ENCODE results near the gene ZNF14. TPM values are rescaled to one million over a fixed set of nuclear protein-coding genes. Genes with fewer than 3 reads are reported as not detected.

ZNF14 gene
- total and polyA plus RNA-seq, 10 of the 15 experiments (the other 5 are each of a cell fraction or from before 2014, with no cell fraction given) = 2.5 to 7.2 (median 4.6) TPM

- RAD21 ChIA-PET (ENCODE audit: unreplicated experiment) = no interaction called here
- no peaks in the 10 kb centered on the region; the same call in 2 of the 3 replicates for H3K9me3 ChIP-seq (replicated peaks; ENCODE audit: control insufficient read depth, insufficient read depth, low read length)
- POLR2A ChIA-PET = no interaction called here
- in situ Hi-C loops (cut with MboI) = no loop called here
- CTCF ChIA-PET = interaction anchor here (0.6 kb wide), 1 partner anchor 223 kb away, joined by 4 read pairs; no protein-coding TSS in a partner anchor
- 63% methylated on average over 17 of the region's 17 CpGs for WGBS (ENCODE audit: insufficient coverage, insufficient replicate concordance, low lambda C conversion rate, missing lambda C conversion rate)
- no peak overlapping the region for H3K9ac ChIP-seq (ENCODE audit: control insufficient read depth, insufficient read depth, low read length)
- no peaks in the 10 kb centered on the region for H3K79me2 ChIP-seq (ENCODE audit: control insufficient read depth, insufficient read depth, low read length)
- no peaks in the 10 kb centered on the region for H3K4me1 ChIP-seq (ENCODE audit: control insufficient read depth, insufficient read depth, low read length)
- ATAC-seq (no peak), DNase-seq (ENCODE audit: low read depth, low spot score) (no peak), FAIRE-seq (no peak)
- H4K20me1 ChIP-seq (ENCODE audit: control insufficient read depth, insufficient read depth) = no peaks in the 10 kb centered on the region
- no TSS peak for BruUV-seq (replicated peaks)
- H3K4me3 ChIP-seq = no peak overlapping the region
- H3K27me3 ChIP-seq (replicated peaks in 1 of 2; ENCODE audit: control insufficient read depth in 2 of 2, insufficient read depth in 2 of 2, low read length in 1 of 2) = no peaks in the 10 kb centered on the region
- SMC1A ChIA-PET (ENCODE audit: uncharacterized antibody, unreplicated experiment) = no interaction called here
- no peak overlapping the region for H3K27ac ChIP-seq (ENCODE audit: control insufficient read depth, insufficient read depth)
- H3K36me3 ChIP-seq (ENCODE audit: control insufficient read depth in 2 of 2, insufficient read depth in 2 of 2, low read length in 1 of 2) = no peaks in the 10 kb centered on the region
- intact Hi-C loops (cut with micrococcal nuclease; ENCODE audit: unreplicated experiment) = no loop called here
- H3K4me2 ChIP-seq (ENCODE audit: control insufficient read depth, insufficient read depth) = no peak overlapping the region
- H2AFZ ChIP-seq (ENCODE audit: control insufficient read depth, low read depth, low read length) = no peak overlapping the region
- no peak for TF ChIP-seq RELA (IDR thresholded peaks at IDR 0.05; ENCODE audit: borderline replicate concordance, partially characterized antibody)
- TF ChIP-seq PAX5 (IDR thresholded peaks at IDR 0.05; ENCODE audit: borderline replicate concordance, low read depth, low read length) = no peak
- TF ChIP-seq POU2F2 (IDR thresholded peaks at IDR 0.05; ENCODE audit: borderline replicate concordance, low read depth, low read length) = no peak
- no peak for TF ChIP-seq SUPT20H (IDR thresholded peaks at IDR 0.05; ENCODE audit: borderline replicate concordance, control insufficient read depth, low read depth, low read length)
- TF ChIP-seq, protein P1, sequence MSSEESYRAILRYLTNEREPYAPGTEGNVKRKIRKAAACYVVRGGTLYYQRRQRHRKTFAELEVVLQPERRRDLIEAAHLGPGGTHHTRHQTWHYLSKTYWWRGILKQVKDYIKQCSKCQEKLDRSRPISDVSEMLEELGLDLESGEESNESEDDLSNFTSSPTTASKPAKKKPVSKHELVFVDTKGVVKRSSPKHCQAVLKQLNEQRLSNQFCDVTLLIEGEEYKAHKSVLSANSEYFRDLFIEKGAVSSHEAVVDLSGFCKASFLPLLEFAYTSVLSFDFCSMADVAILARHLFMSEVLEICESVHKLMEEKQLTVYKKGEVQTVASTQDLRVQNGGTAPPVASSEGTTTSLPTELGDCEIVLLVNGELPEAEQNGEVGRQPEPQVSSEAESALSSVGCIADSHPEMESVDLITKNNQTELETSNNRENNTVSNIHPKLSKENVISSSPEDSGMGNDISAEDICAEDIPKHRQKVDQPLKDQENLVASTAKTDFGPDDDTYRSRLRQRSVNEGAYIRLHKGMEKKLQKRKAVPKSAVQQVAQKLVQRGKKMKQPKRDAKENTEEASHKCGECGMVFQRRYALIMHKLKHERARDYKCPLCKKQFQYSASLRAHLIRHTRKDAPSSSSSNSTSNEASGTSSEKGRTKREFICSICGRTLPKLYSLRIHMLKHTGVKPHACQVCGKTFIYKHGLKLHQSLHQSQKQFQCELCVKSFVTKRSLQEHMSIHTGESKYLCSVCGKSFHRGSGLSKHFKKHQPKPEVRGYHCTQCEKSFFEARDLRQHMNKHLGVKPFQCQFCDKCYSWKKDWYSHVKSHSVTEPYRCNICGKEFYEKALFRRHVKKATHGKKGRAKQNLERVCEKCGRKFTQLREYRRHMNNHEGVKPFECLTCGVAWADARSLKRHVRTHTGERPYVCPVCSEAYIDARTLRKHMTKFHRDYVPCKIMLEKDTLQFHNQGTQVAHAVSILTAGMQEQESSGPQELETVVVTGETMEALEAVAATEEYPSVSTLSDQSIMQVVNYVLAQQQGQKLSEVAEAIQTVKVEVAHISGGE (CRISPR knock-in tag; IDR thresholded peaks at IDR 0.05) = no peak
- TF ChIP-seq, protein P2, sequence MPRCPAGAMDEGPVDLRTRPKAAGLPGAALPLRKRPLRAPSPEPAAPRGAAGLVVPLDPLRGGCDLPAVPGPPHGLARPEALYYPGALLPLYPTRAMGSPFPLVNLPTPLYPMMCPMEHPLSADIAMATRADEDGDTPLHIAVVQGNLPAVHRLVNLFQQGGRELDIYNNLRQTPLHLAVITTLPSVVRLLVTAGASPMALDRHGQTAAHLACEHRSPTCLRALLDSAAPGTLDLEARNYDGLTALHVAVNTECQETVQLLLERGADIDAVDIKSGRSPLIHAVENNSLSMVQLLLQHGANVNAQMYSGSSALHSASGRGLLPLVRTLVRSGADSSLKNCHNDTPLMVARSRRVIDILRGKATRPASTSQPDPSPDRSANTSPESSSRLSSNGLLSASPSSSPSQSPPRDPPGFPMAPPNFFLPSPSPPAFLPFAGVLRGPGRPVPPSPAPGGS (IDR thresholded peaks at IDR 0.05; ENCODE audit: borderline replicate concordance, insufficient read depth, low read depth, low read length, poor library complexity, severe bottlenecking) = no peak
- no peak for TF ChIP-seq TCF7 (IDR thresholded peaks at IDR 0.05; ENCODE audit: borderline replicate concordance)
- no peak for TF ChIP-seq BHLHE40 (IDR thresholded peaks at IDR 0.05; ENCODE audit: borderline replicate concordance in 1 of 2, low read depth in 2 of 2, low read length in 1 of 2)
- TF ChIP-seq E2F8 (IDR thresholded peaks at IDR 0.05; ENCODE audit: low read depth, partially characterized antibody) = no peak
- no peak for TF ChIP-seq ZZZ3 (IDR thresholded peaks at IDR 0.05; ENCODE audit: control insufficient read depth, insufficient read length, low read depth)
- TF ChIP-seq USF1 (IDR thresholded peaks at IDR 0.05; ENCODE audit: borderline replicate concordance, extremely low read length, insufficient read depth, low read depth, low read length) = no peak
- TF ChIP-seq PKNOX1 (IDR thresholded peaks at IDR 0.05) = no peak
Observed at GRCh38 chr19:19745496-19746285, 12.8 kb upstream of the ZNF14 start.

All from GM12878 (cell line).